PC-9 (cell line): ENCODE measurements around the gene GALR1.

Experiments
- EZH2 ChIP-seq: fragments of 200-600 bp; sonication (generic); IDR thresholded peaks from 2 replicates; pipeline ENCODE4 v1.8.0; 2017; ENCODE audit warnings: antibody characterized with exemption, low read depth
- TF ChIP-seq, protein P1 (sequence below): fragments of 200-600 bp; sonication (generic); conservative IDR thresholded peaks from 2 replicates; pipeline ENCODE4 v1.6.1; 2017; ENCODE audit warnings: mixed run types, antibody characterized with exemption, mild to moderate bottlenecking, moderate library complexity

DNA sequence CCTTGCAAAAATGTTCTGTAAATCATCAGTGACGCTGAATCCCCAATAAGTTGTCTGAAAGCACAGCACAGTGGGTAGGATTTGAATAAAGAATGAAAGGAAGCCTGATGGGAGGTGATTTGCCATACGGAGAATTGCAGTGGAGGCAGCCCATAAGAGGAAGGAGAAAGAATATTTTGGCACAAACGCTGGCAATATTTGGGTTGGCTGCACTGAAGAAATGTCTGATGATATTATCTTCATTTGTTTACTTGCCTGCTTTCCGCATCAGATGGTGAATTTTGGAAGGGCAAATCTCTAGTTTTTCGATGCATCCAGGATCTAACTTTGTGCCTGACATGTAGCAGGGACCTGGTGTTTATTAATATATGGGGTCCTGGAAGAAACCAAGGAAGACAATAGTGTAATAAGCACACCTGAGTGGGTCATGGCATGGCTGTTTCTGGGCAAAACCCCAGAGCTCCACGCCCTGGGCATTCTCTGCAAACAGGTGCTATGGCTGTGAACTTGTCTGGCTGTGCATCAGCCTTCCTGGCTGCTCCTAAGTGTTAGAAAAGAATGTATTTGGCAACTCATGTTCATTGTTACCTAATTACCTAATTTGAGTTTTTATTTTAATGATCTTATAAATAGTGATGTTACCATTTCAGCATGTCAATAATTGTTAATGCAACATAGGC is 5.9 kb downstream of the GALR1 start:
- TF ChIP-seq, protein P1, sequence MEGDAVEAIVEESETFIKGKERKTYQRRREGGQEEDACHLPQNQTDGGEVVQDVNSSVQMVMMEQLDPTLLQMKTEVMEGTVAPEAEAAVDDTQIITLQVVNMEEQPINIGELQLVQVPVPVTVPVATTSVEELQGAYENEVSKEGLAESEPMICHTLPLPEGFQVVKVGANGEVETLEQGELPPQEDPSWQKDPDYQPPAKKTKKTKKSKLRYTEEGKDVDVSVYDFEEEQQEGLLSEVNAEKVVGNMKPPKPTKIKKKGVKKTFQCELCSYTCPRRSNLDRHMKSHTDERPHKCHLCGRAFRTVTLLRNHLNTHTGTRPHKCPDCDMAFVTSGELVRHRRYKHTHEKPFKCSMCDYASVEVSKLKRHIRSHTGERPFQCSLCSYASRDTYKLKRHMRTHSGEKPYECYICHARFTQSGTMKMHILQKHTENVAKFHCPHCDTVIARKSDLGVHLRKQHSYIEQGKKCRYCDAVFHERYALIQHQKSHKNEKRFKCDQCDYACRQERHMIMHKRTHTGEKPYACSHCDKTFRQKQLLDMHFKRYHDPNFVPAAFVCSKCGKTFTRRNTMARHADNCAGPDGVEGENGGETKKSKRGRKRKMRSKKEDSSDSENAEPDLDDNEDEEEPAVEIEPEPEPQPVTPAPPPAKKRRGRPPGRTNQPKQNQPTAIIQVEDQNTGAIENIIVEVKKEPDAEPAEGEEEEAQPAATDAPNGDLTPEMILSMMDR = no peak
- TF ChIP-seq EZH2 = no peak
